Endothelial cell of umbilical vein (primary cell): ENCODE results near the gene INPP5A. TPM values are rescaled to one million over a fixed set of nuclear protein-coding genes. Genes with fewer than 3 reads are reported as not detected.

ENCODE experiments used
- BruUV-seq: library from RNA; stranded (reverse); fragments of 400-500 nt; replicated peaks from 2 replicates; lab custom pipeline; 2021; lab: Mats Ljungman, UMichigan
- CTCF ChIA-PET: fragments of 300-600, 350-600 bp; sonication (Branson Sonifier 250); formaldehyde crosslinking; loops from one replicate; lab custom pipeline; 2021; ENCODE audit warnings: antibody characterized with exemption, inconsistent platforms; lab: Charles Lee
- POLR2A ChIA-PET: fragments of 300-600, 350-600 bp; sonication (Branson Sonifier 250); formaldehyde crosslinking; loops from one replicate; lab custom pipeline; 2021; ENCODE audit warnings: antibody characterized with exemption, inconsistent platforms; lab: Charles Lee
- DNase-seq: peaks from one replicate; pipeline ENCODE4 v3.0.0-alpha.2; 2011; ENCODE audit warnings: low read depth, low spot score
- FAIRE-seq: peaks from 2 replicates; lab custom pipeline; 2011; peaks lifted over from hg19 to GRCh38; lab: Jason Lieb, UNC
- H2AFZ ChIP-seq: 2 replicates; pipeline ENCODE4 v1.6.0; 2012; ENCODE audit warnings: low read depth, low read length, control low read depth, inconsistent platforms
- H3K27ac ChIP-seq: 2 replicates; pipeline ENCODE4 v1.5.1; 2011; ENCODE audit warnings: low read depth, mild to moderate bottlenecking, control low read depth, low read length, moderate library complexity; ENCODE audit not compliant: insufficient read depth
- H3K27me3 ChIP-seq, 2 experiments: 2 replicates each; pipeline versions ENCODE4 v1.6.0 to v1.6.1; 2011; ENCODE audit warnings: low read length in 2 of 2, mixed read lengths in 1 of 2; ENCODE audit not compliant: control insufficient read depth in 2 of 2, insufficient read depth in 2 of 2
- H3K36me3 ChIP-seq, 2 experiments: 2 replicates in 1 of 2; 3 replicates in 1 of 2; pipeline ENCODE4 v1.5.1; 2011; ENCODE audit warnings: low read length in 2 of 2, mild to moderate bottlenecking in 1 of 2, moderate library complexity in 1 of 2; ENCODE audit not compliant: control insufficient read depth in 2 of 2, insufficient read depth in 2 of 2; ENCODE audit errors: extremely low read depth in 1 of 2
- H3K4me1 ChIP-seq: 3 replicates; pipeline ENCODE4 v1.5.1; 2011; ENCODE audit warnings: mild to moderate bottlenecking, low read length; ENCODE audit not compliant: control insufficient read depth, insufficient read depth; ENCODE audit errors: extremely low read depth
- H3K4me2 ChIP-seq: 2 replicates; pipeline ENCODE4 v1.6.1; 2011; ENCODE audit warnings: low read length, control low read depth, mixed read lengths; ENCODE audit not compliant: insufficient read depth
- H3K4me3 ChIP-seq, 3 experiments: fragments of 200-600 bp in 1 of 3; sonication (generic), shearing (Covaris generic) in 1 of 3; replicated peaks in 1 of 3; 2 replicates each; pipeline ENCODE4 v1.5.1; 2011 to 2016; ENCODE audit warnings: control low read depth in 3 of 3, low read length in 3 of 3, mild to moderate bottlenecking in 2 of 3, inconsistent platforms in 1 of 3, low read depth in 1 of 3, moderate library complexity in 1 of 3; ENCODE audit not compliant: insufficient read depth in 1 of 3
- H3K79me2 ChIP-seq: 2 replicates; pipeline ENCODE4 v1.6.0; 2012; ENCODE audit warnings: low read length, inconsistent platforms; ENCODE audit not compliant: control insufficient read depth, insufficient read depth
- H3K9ac ChIP-seq: replicated peaks from 2 replicates; pipeline ENCODE3; 2011; ENCODE audit warnings: low read length, control low read depth; ENCODE audit not compliant: insufficient read depth; ENCODE audit errors: extremely low read depth
- H3K9me1 ChIP-seq: replicated peaks from 3 replicates; pipeline ENCODE4 v1.6.0; 2011; ENCODE audit warnings: mild to moderate bottlenecking, low read length; ENCODE audit not compliant: control insufficient read depth, insufficient read depth; ENCODE audit errors: extremely low read depth
- H3K9me3 ChIP-seq: replicated peaks from 2 replicates; pipeline ENCODE4 v1.5.1; 2012; ENCODE audit warnings: low read length, inconsistent platforms; ENCODE audit not compliant: control insufficient read depth, insufficient read depth
- H4K20me1 ChIP-seq: replicated peaks from 2 replicates; pipeline ENCODE3; 2011; ENCODE audit warnings: mild to moderate bottlenecking, low read length; ENCODE audit not compliant: control insufficient read depth, insufficient read depth; ENCODE audit errors: extremely low read depth
- CTCF ChIP-seq, 2 donors: IDR thresholded peaks; 1 replicate in 1 of 2; 2 replicates in 1 of 2; pipeline ENCODE4 v1.5.1; 2011; ENCODE audit warnings: low read length in 2 of 2, mild to moderate bottlenecking in 2 of 2, moderate library complexity in 2 of 2, control low read depth in 1 of 2, inconsistent platforms in 1 of 2, low read depth in 1 of 2; ENCODE audit not compliant: insufficient read depth in 1 of 2; ENCODE audit errors: extremely low read depth in 1 of 2
- EZH2 ChIP-seq: IDR thresholded peaks from 2 replicates; pipeline ENCODE4 v1.6.1; 2012; ENCODE audit warnings: borderline replicate concordance, low read depth, mild to moderate bottlenecking, moderate library complexity, low read length, inconsistent platforms; ENCODE audit not compliant: severe bottlenecking
- FOS ChIP-seq: IDR thresholded peaks from 2 replicates; pipeline ENCODE4 v1.6.1; 2011; ENCODE audit warnings: mild to moderate bottlenecking, low read length, moderate library complexity, borderline replicate concordance; ENCODE audit not compliant: insufficient read depth
- GATA2 ChIP-seq: IDR thresholded peaks from 2 replicates; pipeline ENCODE4 v1.7.0; 2011; ENCODE audit warnings: low read depth, mild to moderate bottlenecking, moderate library complexity, mixed read lengths, low read length; ENCODE audit not compliant: insufficient read length, insufficient read depth
- JUN ChIP-seq: IDR thresholded peaks from 2 replicates; pipeline ENCODE4 v1.6.1; 2011; ENCODE audit warnings: borderline replicate concordance, low read depth; ENCODE audit not compliant: insufficient read length, insufficient read depth
- MYC ChIP-seq: IDR thresholded peaks from one replicate; pipeline ENCODE4 v1.6.1; 2011; ENCODE audit warnings: mild to moderate bottlenecking, low read depth, low read length
- POLR2A ChIP-seq: IDR thresholded peaks from 2 replicates; pipeline ENCODE4 v1.6.1; 2012; ENCODE audit warnings: low read depth, mild to moderate bottlenecking, control low read depth, low read length
- POLR2AphosphoS5 ChIP-seq: IDR thresholded peaks from 2 replicates; pipeline ENCODE4 v1.6.1; 2012; ENCODE audit warnings: low read depth, mild to moderate bottlenecking, control low read depth, low read length, moderate library complexity; ENCODE audit not compliant: insufficient read depth
- dilution Hi-C: fragments of 300-500 bp; cut with MboI; formaldehyde crosslinking; loops from one replicate; pipeline ENCODE4 v1.15.0; 2019; ENCODE audit warnings: low sequenced_read_pairs; ENCODE audit not compliant: extremely low pct_ligation_motif_present
- intact Hi-C: fragments of 100-400 bp; cut with micrococcal nuclease; formaldehyde crosslinking; loops from one replicate; pipeline ENCODE4 v1.10.0; 2022
- polyA plus RNA-seq, 4 experiments: library from polyadenylated mRNA; depleted of rRNA in 3 of 4; stranded (reverse) in 3 of 4; unstranded in 1 of 4; fragments of >200 nt; gene quantifications; 2 replicates each; pipeline versions ENCODE4 v1.2.1 to v1.2.3, GENCODE V29; 2011 to 2012; ENCODE audit warnings: missing spikeins in 1 of 4
- total RNA-seq: library from RNA; stranded (reverse); gene quantifications from 2 replicates; pipeline ENCODE4 v1.2.3, GENCODE V29; 2021
- TF ChIP-seq, protein P1 (sequence below): IDR thresholded peaks from 2 replicates; pipeline ENCODE4 v1.6.1; 2011; ENCODE audit not compliant: insufficient read depth, insufficient read length

INPP5A gene
- total and polyA plus RNA-seq, 2 donors (not counting 3 experiments of a cell fraction or from before 2014, with no cell fraction given) = 22.9 to 33.2 TPM

- Histone ChIP-seq H3K36me3 (no peaks in the 10 kb centered on the region), H4K20me1 (no peaks in the 10 kb centered on the region), H3K27me3 (no peaks in the 10 kb centered on the region), H3K9me1 (no peaks in the 10 kb centered on the region), H3K9ac (no peak overlapping the region), H2AFZ (no peak overlapping the region), H3K4me1 (no peaks in the 10 kb centered on the region), H3K9me3 (no peaks in the 10 kb centered on the region), H3K4me3 (no peak overlapping the region), H3K4me2 (no peak overlapping the region), H3K79me2 (no peaks in the 10 kb centered on the region), H3K27ac (no peak overlapping the region)
- no peak for TF ChIP-seq EZH2
- no peak for TF ChIP-seq JUN
- no peak for TF ChIP-seq FOS
- no peak for TF ChIP-seq CTCF (IDR thresholded peaks at IDR 0.05; ENCODE audit: extremely low read depth in 1 of 2, insufficient read depth in 1 of 2, low read depth in 1 of 2, low read length in 2 of 2)
- TF ChIP-seq POLR2AphosphoS5 = no peak
- TF ChIP-seq GATA2 = no peak
- TF ChIP-seq POLR2A = no peak
- TF ChIP-seq, protein P1, sequence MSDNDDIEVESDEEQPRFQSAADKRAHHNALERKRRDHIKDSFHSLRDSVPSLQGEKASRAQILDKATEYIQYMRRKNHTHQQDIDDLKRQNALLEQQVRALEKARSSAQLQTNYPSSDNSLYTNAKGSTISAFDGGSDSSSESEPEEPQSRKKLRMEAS = no peak
- TF ChIP-seq MYC = no peak
- BruUV-seq = no TSS peak
- ChIA-PET CTCF (no interaction called here), POLR2A (no interaction called here)
- dilution Hi-C loops = no loop called here
- DNase-seq = no peak
- no peak for FAIRE-seq
- intact Hi-C loops = no loop called here
These were observed 271.9 kb downstream of the INPP5A start for GRCh38 chr10:132809232-132810140.
